Measurements from ENCODE around the gene FFAR1.
A peak's percentile ranks its signal among the peaks of the same experiment; 100 is the strongest.
"Not testable (repeated sequence)": the region's sequence is repeated elsewhere in the genome, so short reads cannot be mapped to it uniquely, and the experiment has no call there.

Gene FFAR1

DNA sequence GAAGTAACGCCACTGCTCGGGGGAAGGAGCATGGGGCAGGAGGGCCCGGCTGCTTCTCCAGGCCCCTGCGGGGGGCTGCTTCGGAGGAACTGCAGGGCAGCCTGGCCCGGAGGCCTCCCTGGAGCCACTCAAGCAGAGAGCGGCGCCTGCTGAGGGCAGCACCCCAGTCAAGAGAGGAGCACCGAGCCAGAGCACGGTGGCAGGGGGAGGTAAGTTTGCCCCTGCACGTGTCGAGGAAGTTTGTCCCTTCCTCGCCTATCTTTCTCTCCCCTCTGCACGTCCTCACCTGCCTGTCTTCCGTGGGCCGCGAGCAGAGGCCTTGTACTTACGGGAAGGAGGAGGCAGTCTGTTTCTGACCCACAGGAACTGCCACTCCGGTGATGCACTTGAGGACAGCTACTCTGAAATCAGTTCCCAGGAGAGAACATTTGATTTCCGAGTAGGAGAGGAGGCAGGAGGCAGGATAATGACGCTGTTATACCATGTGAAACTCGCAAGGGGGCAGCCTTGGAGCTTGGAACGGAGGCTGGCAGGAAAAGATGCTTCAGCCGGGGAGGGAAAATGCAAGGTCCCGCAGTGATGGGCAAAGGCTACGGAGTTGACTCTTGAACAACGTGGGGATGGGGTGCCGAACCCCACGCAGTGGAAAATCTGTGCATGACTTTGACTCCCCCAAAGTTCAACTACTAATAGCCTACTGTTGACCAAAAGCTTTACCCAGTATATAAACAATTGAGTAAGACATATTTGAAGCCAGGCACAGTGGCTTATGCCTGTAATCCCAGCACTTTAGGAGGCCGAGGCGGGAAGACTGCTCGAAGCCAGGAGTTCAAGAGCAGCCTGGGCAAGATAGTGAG lies 5.0 kb downstream of the FFAR1 start:
- TF ChIP-seq, protein P1, sequence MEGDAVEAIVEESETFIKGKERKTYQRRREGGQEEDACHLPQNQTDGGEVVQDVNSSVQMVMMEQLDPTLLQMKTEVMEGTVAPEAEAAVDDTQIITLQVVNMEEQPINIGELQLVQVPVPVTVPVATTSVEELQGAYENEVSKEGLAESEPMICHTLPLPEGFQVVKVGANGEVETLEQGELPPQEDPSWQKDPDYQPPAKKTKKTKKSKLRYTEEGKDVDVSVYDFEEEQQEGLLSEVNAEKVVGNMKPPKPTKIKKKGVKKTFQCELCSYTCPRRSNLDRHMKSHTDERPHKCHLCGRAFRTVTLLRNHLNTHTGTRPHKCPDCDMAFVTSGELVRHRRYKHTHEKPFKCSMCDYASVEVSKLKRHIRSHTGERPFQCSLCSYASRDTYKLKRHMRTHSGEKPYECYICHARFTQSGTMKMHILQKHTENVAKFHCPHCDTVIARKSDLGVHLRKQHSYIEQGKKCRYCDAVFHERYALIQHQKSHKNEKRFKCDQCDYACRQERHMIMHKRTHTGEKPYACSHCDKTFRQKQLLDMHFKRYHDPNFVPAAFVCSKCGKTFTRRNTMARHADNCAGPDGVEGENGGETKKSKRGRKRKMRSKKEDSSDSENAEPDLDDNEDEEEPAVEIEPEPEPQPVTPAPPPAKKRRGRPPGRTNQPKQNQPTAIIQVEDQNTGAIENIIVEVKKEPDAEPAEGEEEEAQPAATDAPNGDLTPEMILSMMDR (IDR thresholded peaks at IDR 0.05; ENCODE audit: insufficient read depth, low read depth, low read length, missing control alignments): peak; percentile 82
- DNase-seq (ENCODE audit: low read depth): peak; percentile 88
- H3K4me3 ChIP-seq (ENCODE audit: low read depth, low read length): no peak overlapping the region

DNA sequence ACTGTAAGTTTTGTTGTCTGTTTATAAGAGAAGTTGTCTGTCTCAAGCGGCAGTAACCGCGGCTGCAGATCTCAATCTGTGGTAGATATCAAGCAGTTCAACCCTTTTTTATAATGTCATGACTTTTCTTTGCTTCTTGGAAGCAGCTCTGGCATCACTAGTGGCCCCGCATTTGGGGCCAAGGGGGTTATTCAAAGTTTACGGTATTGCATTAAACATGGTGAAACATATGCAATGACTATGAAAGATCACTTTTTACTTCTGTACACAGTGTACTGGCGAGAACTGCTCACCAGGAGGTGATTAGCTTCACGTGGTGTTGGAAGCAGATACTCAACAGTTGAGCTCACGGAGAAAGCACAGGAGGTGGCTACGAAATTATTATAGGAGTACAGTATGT lies 5.9 kb downstream of the FFAR1 start:
- no peak for DNase-seq (ENCODE audit: low read depth)
- H3K4me3 ChIP-seq (ENCODE audit: low read depth, low read length): no peak overlapping the region
- TF ChIP-seq, protein P1 (IDR thresholded peaks at IDR 0.05; ENCODE audit: insufficient read depth, low read depth, low read length, missing control alignments): no peak

DNA sequence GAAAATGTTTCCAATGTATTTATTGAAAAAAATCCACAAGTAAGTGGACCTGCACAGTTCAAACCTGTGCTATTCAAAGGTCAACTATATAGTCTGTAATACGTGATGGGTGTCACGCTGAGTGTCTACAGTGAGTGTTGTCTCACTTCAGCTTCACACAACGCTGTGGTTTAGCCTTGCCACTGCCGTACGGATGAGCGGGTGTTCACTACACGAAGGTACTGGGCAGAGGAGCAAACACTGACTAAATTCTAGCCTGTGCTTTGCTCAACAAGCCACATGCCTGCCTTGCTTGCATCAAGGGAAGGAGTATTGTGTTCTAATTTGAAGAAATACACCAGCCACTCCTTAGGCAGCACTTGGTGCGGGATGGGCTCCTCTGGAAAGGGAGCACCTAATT lies 7.2 kb downstream of the FFAR1 start:
- H3K4me3 ChIP-seq (ENCODE audit: low read depth, low read length): no peak overlapping the region
- TF ChIP-seq, protein P1 (IDR thresholded peaks at IDR 0.05; ENCODE audit: insufficient read depth, low read depth, low read length, missing control alignments): no peak
- DNase-seq (ENCODE audit: low read depth): no peak

DNA sequence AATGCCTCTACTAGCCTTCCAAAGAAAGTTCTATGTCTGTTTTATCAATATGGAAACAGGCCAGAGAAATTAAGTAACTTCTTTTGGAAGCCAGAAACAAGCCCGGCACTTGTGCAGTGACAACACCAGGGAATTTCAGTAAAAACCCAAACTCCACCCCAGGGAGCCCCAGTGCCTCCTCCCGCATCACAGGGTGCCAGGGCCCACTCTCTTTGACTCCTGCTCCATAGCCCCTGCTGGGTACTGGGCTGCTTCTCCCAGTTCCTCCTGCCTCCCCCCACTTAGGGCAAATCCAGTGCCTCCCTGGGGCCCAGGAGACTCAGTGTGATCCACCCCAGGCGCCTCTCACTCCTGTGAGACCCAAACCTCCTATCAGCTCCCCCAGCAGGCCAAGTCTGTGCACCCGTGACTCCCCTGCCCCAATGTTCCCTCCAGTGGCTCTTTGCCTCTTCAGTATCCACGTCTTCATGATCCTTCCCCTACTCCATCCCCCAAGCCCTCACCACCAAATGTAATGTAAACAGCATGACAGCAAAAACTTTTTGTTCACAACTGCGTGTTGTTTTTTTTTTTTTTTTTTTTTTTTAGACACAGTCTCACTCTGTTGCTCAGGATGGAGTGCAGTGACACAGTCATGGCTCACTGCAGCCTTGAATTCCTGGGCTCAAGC lies 8.2 kb downstream of the FFAR1 start:
- DNase-seq (ENCODE audit: low read depth): no peak
- H3K4me3 ChIP-seq (ENCODE audit: low read depth, low read length): no peak overlapping the region

DNA sequence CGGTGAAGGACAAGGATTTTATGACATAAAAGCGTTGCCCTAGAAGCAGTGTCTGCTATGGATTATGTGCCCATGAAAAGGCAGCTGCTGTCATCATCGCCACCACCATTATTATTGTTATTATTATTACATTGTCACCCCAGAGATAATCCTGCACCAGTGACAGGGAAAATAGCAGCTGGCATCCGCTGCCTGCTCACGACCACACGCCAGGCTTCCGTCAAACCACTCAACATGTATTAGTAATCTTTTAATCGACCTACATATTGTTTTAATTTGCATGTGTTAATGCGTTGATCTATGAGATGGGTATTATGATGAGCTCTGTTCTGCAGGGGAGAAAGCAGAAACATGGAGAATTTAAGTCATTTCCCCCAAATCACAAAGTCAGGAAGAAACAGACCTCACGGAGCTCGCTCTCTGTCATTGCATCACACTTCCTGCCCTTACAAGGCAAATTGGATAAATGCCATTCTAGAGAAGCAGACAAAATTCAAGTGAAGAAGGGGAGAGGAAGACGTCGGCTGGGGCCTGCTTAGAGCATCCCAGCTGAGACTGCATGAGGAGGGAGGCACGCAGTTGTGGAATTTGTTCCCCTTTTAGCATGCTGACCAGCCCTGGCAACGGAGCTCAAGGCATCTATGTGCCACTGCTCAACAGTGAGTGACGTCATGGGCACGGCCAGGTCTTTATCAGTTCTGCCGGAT lies 10.3 kb downstream of the FFAR1 start, which contains the start of gene FFAR3:
FFAR3 (plus strand) TSS at position 594 of the 707 bp plus-strand sequence. CDS start 431 bp downstream, outside the sequence.
- no peak for DNase-seq (ENCODE audit: low read depth)
- TF ChIP-seq, protein P1 (IDR thresholded peaks at IDR 0.05; ENCODE audit: insufficient read depth, low read depth, low read length, missing control alignments): no peak
- no peak within 1 kb of the TSS for H3K4me3 ChIP-seq (ENCODE audit: low read depth, low read length)

More for the DNA sequence above, 8.2 kb downstream of the FFAR1 start:
- TF ChIP-seq, protein P1 (IDR thresholded peaks at IDR 0.05; ENCODE audit: insufficient read depth, low read depth, low read length, missing control alignments): no peak

DNA sequence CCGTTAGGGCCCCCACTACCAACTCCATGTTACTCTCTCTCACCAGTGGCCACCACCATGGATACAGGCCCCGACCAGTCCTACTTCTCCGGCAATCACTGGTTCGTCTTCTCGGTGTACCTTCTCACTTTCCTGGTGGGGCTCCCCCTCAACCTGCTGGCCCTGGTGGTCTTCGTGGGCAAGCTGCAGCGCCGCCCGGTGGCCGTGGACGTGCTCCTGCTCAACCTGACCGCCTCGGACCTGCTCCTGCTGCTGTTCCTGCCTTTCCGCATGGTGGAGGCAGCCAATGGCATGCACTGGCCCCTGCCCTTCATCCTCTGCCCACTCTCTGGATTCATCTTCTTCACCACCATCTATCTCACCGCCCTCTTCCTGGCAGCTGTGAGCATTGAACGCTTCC lies 11.1 kb downstream of the FFAR1 start:
- not testable (repeated sequence) for DNase-seq (ENCODE audit: low read depth); H3K4me3 ChIP-seq (ENCODE audit: low read depth, low read length)

DNA sequence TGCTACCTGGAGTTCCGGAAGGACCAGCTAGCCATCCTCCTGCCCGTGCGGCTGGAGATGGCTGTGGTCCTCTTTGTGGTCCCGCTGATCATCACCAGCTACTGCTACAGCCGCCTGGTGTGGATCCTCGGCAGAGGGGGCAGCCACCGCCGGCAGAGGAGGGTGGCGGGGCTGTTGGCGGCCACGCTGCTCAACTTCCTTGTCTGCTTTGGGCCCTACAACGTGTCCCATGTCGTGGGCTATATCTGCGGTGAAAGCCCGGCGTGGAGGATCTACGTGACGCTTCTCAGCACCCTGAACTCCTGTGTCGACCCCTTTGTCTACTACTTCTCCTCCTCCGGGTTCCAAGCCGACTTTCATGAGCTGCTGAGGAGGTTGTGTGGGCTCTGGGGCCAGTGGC lies 11.7 kb downstream of the FFAR1 start:
- H3K4me3 ChIP-seq (ENCODE audit: low read depth, low read length); DNase-seq (ENCODE audit: low read depth): not testable (repeated sequence)

DNA sequence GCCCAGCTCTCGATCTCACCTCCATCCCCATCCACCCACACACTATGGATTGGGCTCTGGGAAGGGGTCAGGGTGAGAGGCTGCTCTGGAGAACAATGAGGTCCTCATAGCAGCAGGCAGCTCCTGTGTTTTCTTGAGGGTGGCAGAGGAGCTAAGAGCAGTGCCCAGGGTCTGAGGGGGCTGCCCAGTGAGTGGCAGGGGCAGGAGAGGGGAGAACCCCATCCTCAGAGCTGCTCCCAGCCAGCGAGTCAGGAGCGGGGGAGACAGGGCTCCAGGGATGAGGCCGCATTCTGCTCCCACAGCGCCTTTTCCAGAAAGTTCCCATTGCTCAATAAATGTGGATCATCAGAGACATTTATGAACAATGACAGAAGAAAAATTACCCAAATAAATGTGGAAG lies 12.4 kb downstream of the FFAR1 start:
- not testable (repeated sequence) for DNase-seq (ENCODE audit: low read depth); H3K4me3 ChIP-seq (ENCODE audit: low read depth, low read length)

Data from GM12865 (cell line).